ENCODE measurements around the gene POLD4. TPM values are rescaled to one million over a fixed set of nuclear protein-coding genes. Genes with fewer than 3 reads are reported as not detected.

POLD4 gene
- total RNA-seq, 1 experiment from 2014 or later: 19.5 TPM

GRCh38 chr11:67314218-67314617 lies 39.1 kb downstream of the POLD4 start:
- H2BK12ac ChIP-seq (ENCODE audit: insufficient read length, low read depth, low read length): no peak overlapping the region
- H2BK120ac ChIP-seq (ENCODE audit: low read depth, low read length, poor library complexity, severe bottlenecking): no peak overlapping the region
- Mint-ChIP-seq H3K4me1 (peaks cover 4% of the 10 kb centered on the region in 2 experiments), H3K27me3 (ENCODE audit: low read depth) (peaks cover 28% of the 10 kb centered on the region), H3K9me3 (no peaks in the 10 kb centered on the region; a peak in 1 of 5 replicates), H3K36me3 (ENCODE audit: insufficient read depth in 1 of 3, low read depth in 3 of 3) (peaks cover 0 to 10% (median 5%) of the 10 kb centered on the region in 3 experiments; a peak in 5 of 7 replicates), H3K4me3 (no peak overlapping the region), H3K27ac (no peak overlapping the region)
- WGBS (ENCODE audit: extremely low coverage, insufficient read length, low lambda C conversion rate): no CpG with 5 or more reads among the region's 2 CpGs
- no peak overlapping the region for H3K9ac ChIP-seq (ENCODE audit: extremely low read depth, insufficient read length, low read length)
- no peak overlapping the region for H2AFZ ChIP-seq (ENCODE audit: low read length)
- no peak overlapping the region for H2AK5ac ChIP-seq (ENCODE audit: insufficient read length, low read length)
- H3K9me3 ChIP-seq (ENCODE audit: control insufficient read depth, low read depth, low read length): no peaks in the 10 kb centered on the region
- no peak overlapping the region for H4K8ac ChIP-seq (replicated peaks; ENCODE audit: insufficient read length, low read depth, low read length)
- no peak overlapping the region for H3K4me2 ChIP-seq (ENCODE audit: insufficient read depth, insufficient read length, low read length)
- no peak overlapping the region for H3K56ac ChIP-seq (ENCODE audit: insufficient read length, low read depth, low read length)
- no peak overlapping the region for H3K14ac ChIP-seq (ENCODE audit: insufficient read depth, low read length)
- H3K79me2 ChIP-seq (ENCODE audit: insufficient read depth, low read length): no peaks in the 10 kb centered on the region
- H2BK20ac ChIP-seq (ENCODE audit: low read depth, low read length, poor library complexity, severe bottlenecking): no peak overlapping the region
- H2BK5ac ChIP-seq (ENCODE audit: insufficient read length, low read length): no peak overlapping the region
- no peak overlapping the region for H2BK15ac ChIP-seq (ENCODE audit: low read depth, low read length)
- no peaks in the 10 kb centered on the region for H3K4me1 ChIP-seq (ENCODE audit: insufficient read depth, low read length)
- no peak overlapping the region for H3K23ac ChIP-seq (ENCODE audit: insufficient read length, low read depth, low read length)
- H4K5ac ChIP-seq (ENCODE audit: insufficient read length, low read depth, low read length): no peak overlapping the region
- no peak for DNase-seq
- peaks cover 14% of the 10 kb centered on the region for H3K23me2 ChIP-seq (ENCODE audit: insufficient read length, low read depth, low read length, poor library complexity, severe bottlenecking)
- no peak overlapping the region for H3T11ph ChIP-seq (ENCODE audit: low read length)
- no peak overlapping the region for H4K91ac ChIP-seq (ENCODE audit: insufficient read length, low read depth, low read length)
- no peak overlapping the region for H3K4ac ChIP-seq (ENCODE audit: low read depth, low read length)
- H3K18ac ChIP-seq (ENCODE audit: insufficient read length, low read depth, low read length): no peak overlapping the region
- no peak overlapping the region for H3K27ac ChIP-seq (ENCODE audit: insufficient read length, low read depth, low read length)
- peaks cover 3% of the 10 kb centered on the region for H4K20me1 ChIP-seq (ENCODE audit: control insufficient read depth, insufficient read depth, insufficient read length)
- peaks cover 11% of the 10 kb centered on the region for H3K27me3 ChIP-seq (ENCODE audit: insufficient read depth, low read length)
- no peak for TF ChIP-seq CTCF (conservative IDR thresholded peaks at IDR 0.05)
- H3K79me1 ChIP-seq (ENCODE audit: insufficient read depth, low read depth, low read length, poor library complexity, severe bottlenecking): no peaks in the 10 kb centered on the region

Data from H9 (cell line).